T-helper 2 cell treated with Interferon-gamma antibody and Interleukin-4, amounts not matched to agents 5 μg/mL and 100 μg/mL, for 36 hours (primary cell): ENCODE results near the gene DMKN.

Experiments
- DNase-seq: peaks from one replicate; pipeline ENCODE4 v3.0.0; 2021; ENCODE audit warnings: low spot score
- H3K27ac Mint-ChIP-seq: one replicate; pipeline ENCODE4 v1.8.0; 2021; ENCODE audit warnings: mild to moderate bottlenecking, mixed read lengths
- H3K27me3 Mint-ChIP-seq: one replicate; pipeline ENCODE4 v1.8.0; 2021; ENCODE audit warnings: low read depth, mixed read lengths
- H3K36me3 Mint-ChIP-seq: one replicate; pipeline ENCODE4 v1.8.0; 2021; ENCODE audit warnings: low read depth, mixed read lengths
- H3K4me1 Mint-ChIP-seq: one replicate; pipeline ENCODE4 v1.8.0; 2021; ENCODE audit warnings: low read depth, mixed read lengths
- H3K4me3 Mint-ChIP-seq: one replicate; pipeline ENCODE4 v1.8.0; 2022; ENCODE audit warnings: mild to moderate bottlenecking, moderate library complexity, mixed read lengths
- H3K9me3 Mint-ChIP-seq: one replicate; pipeline ENCODE4 v1.8.0; 2021; ENCODE audit warnings: mixed read lengths

Gene DMKN

DNA sequence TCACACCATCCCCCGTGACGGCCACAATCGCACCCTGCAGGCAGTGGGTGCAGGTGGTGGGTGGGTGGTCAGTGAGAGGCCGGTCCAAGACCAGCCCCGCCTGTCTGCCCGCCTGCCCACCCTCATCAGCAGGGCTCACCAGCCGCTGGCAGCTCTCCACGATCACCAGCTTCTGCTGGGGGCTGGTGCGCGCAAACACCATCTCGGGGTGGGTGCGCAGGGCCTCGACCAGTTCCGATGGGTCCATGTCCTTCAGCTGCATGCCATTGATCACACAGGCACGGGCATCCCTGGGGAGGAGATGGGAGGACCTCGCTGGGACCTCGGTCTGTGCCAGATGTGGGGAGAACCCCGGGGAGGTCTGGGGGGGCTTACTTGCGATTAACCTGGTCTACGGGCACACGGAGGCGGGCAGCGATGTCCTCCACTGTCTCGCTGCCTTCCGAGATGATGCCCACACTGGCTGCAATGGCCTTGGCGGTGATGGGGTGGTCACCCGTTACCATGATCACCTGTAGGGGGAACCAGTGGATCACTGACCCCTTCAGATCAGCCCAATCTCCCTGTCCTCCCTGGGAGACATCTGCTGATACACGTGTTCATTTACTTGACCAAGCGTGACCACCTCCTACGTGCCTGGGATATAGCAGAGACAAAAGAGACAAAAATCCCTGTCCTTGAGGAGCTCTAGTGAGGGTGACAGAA, 42.0 kb upstream of the DMKN start:
- DNase-seq, result no peak
- H3K27me3 Mint-ChIP-seq, result peaks cover 20% of the 10 kb centered on the region
- no peaks in the 10 kb centered on the region for H3K9me3 Mint-ChIP-seq
- no peaks in the 10 kb centered on the region for H3K36me3 Mint-ChIP-seq
- H3K4me1 Mint-ChIP-seq, result peaks cover 4% of the 10 kb centered on the region
- H3K27ac Mint-ChIP-seq, result no peak overlapping the region
- H3K4me3 Mint-ChIP-seq, result no peak overlapping the region

- Mint-ChIP-seq H3K4me3 (no peak overlapping the region), H3K27me3 (peaks cover 10% of the 10 kb centered on the region), H3K36me3 (no peaks in the 10 kb centered on the region), H3K4me1 (peaks cover 6% of the 10 kb centered on the region), H3K27ac (peak overlapping the region; percentile 27), H3K9me3 (no peaks in the 10 kb centered on the region)
- DNase-seq, result no peak
Measured at GRCh38 chr19:35554076-35554475, 40.6 kb upstream of the DMKN start.

- Mint-ChIP-seq H3K4me1 (peaks cover 6% of the 10 kb centered on the region), H3K36me3 (no peaks in the 10 kb centered on the region), H3K4me3 (no peak overlapping the region), H3K9me3 (no peaks in the 10 kb centered on the region), H3K27me3 (peaks cover 6% of the 10 kb centered on the region), H3K27ac (no peak overlapping the region)
- DNase-seq, result no peak
Measured at GRCh38 chr19:35553385-35554000, 40.0 kb upstream of the DMKN start.

DNA sequence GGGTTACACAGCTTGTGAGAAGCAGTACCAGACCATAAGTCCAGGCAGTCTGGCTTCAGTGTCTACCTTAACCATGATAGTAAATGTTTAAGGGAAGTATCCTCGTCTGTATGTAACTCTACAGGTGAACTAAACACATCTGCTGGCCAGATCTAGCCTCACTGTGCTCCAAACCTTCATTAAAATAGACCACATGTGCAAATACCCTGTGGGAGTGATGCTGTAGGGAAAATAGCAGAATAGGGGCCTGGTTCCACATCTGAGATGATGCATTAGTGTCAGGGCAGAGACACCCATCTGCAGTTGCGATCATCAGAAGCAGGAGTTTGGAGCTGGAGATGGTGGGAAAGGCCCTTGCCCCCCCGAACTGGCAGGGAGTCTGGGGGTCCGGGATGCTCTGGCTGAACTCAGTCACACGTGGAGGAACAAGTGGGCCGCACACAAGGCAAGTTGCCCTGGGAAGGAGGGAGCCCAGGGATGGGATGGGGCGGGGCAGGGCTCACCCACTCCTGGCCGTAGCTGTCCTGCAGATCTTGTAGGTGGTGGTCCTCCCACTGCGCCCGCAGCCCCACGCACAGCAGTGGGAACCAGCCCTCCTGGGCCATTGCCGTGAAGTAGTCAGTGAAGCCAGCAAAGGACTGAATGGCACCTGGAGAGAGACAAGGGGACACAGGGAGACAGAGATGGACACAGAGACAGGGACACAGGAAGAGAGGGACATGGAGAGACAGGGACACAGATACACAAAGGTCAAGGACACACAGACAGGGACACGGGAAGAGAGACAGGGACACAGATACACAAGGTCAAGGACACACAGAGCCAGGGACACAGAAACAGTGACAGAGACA, 39.3 kb upstream of the DMKN start:
- Mint-ChIP-seq H3K27ac (no peak overlapping the region), H3K36me3 (no peaks in the 10 kb centered on the region), H3K4me1 (peaks cover 5% of the 10 kb centered on the region), H3K9me3 (no peaks in the 10 kb centered on the region), H3K4me3 (no peak overlapping the region), H3K27me3 (peaks cover 4% of the 10 kb centered on the region)
- DNase-seq, result no peak

DNA sequence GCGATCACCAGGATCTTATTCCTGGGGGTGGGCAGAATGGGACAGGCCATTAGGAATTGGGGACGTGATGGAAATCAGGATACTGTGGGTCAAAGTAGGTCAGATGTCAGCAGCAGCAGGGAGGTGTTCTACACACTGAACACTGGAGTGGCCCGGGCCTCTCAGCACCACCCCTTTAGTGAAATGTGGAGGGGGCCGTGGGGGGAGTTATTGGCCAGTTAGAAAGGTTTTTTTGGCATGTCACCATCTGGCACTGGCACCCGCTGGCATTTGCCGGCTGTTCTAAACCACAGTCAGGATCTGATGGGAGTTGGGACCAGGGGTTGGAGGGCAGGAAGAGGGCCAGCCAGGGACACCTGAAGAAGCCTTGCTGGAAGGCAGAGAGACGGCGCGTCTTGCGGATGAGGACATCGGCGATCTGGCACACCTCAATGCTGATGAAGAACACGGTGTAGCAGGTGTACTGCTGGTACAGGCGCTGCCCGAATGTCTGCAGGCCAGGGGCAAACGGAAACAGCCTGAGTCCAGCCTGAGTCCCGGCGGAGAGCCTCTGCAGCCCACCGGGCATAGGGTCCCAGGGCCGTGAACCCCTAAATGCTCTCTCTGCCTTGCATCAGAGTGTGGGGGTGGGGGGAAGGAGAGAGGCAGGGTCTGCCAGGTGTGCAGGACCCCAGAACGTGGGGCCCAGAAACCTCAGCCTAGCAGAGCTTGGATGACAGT, 37.8 kb upstream of the DMKN start:
- H3K27me3 Mint-ChIP-seq, result no peaks in the 10 kb centered on the region
- no peak overlapping the region for H3K4me3 Mint-ChIP-seq
- H3K9me3 Mint-ChIP-seq, result no peaks in the 10 kb centered on the region
- DNase-seq, result no peak
- H3K36me3 Mint-ChIP-seq, result no peaks in the 10 kb centered on the region
- no peak overlapping the region for H3K27ac Mint-ChIP-seq
- H3K4me1 Mint-ChIP-seq, result peaks cover 9% of the 10 kb centered on the region

- Mint-ChIP-seq H3K27me3 (no peaks in the 10 kb centered on the region), H3K9me3 (no peaks in the 10 kb centered on the region), H3K27ac (no peak overlapping the region), H3K4me1 (peaks cover 10% of the 10 kb centered on the region), H3K36me3 (no peaks in the 10 kb centered on the region), H3K4me3 (no peak overlapping the region)
- no peak for DNase-seq
Measured at GRCh38 chr19:35549879-35550523, 36.6 kb upstream of the DMKN start.

- no peaks in the 10 kb centered on the region for H3K36me3 Mint-ChIP-seq
- H3K4me1 Mint-ChIP-seq, result peaks cover 15% of the 10 kb centered on the region
- H3K27me3 Mint-ChIP-seq, result no peaks in the 10 kb centered on the region
- H3K9me3 Mint-ChIP-seq, result no peaks in the 10 kb centered on the region
- peak; percentile 39 for DNase-seq
- peak overlapping the region; percentile 54 for H3K27ac Mint-ChIP-seq
- H3K4me3 Mint-ChIP-seq, result no peak overlapping the region
Measured at GRCh38 chr19:35549174-35549788, 35.8 kb upstream of the DMKN start.

- H3K9me3 Mint-ChIP-seq, result no peaks in the 10 kb centered on the region
- peaks cover 18% of the 10 kb centered on the region for H3K4me1 Mint-ChIP-seq
- H3K27me3 Mint-ChIP-seq, result no peaks in the 10 kb centered on the region
- H3K36me3 Mint-ChIP-seq, result no peaks in the 10 kb centered on the region
- H3K4me3 Mint-ChIP-seq, result peak overlapping the region; percentile 95
- H3K27ac Mint-ChIP-seq, result peak overlapping the region; percentile 92
- DNase-seq, result no peak
Measured at GRCh38 chr19:35546532-35546931, 33.1 kb upstream of the DMKN start.

- peak overlapping the region; percentile 95 for H3K4me3 Mint-ChIP-seq
Measured at GRCh38 chr19:35545855-35546381, 32.5 kb upstream of the DMKN start.

GRCh38 chr19:35545001-35545854, 31.8 kb upstream of the DMKN start, which contains the start of gene TMEM147:
TMEM147 (plus strand) TSS chr19:35545626; CDS start chr19:35545740, 114 bp downstream.
- peaks cover 18% of the 10 kb centered on the region for H3K4me1 Mint-ChIP-seq
- no peaks in the 10 kb centered on the region for H3K27me3 Mint-ChIP-seq
- H3K36me3 Mint-ChIP-seq, result no peaks in the 10 kb centered on the region
- DNase-seq, result peak; percentile 91
- H3K9me3 Mint-ChIP-seq, result no peaks in the 10 kb centered on the region
- H3K27ac Mint-ChIP-seq, result peak within 1 kb of the TSS; percentile 92
- H3K4me3 Mint-ChIP-seq, result peak within 1 kb of the TSS; percentile 95

More at GRCh38 chr19:35545855-35546381, 32.5 kb upstream of the DMKN start:
- Mint-ChIP-seq H3K36me3 (no peaks in the 10 kb centered on the region), H3K4me1 (peaks cover 18% of the 10 kb centered on the region), H3K27me3 (no peaks in the 10 kb centered on the region), H3K27ac (peak overlapping the region; percentile 92), H3K9me3 (no peaks in the 10 kb centered on the region)
- peak; percentile 67 for DNase-seq

GRCh38 chr19:35544110-35544802, 30.8 kb upstream of the DMKN start:
- peaks cover 17% of the 10 kb centered on the region for H3K4me1 Mint-ChIP-seq
- no peak for DNase-seq
- no peaks in the 10 kb centered on the region for H3K9me3 Mint-ChIP-seq

More at GRCh38 chr19:35544110-35544802, 30.8 kb upstream of the DMKN start:
- no peaks in the 10 kb centered on the region for H3K27me3 Mint-ChIP-seq
- no peaks in the 10 kb centered on the region for H3K36me3 Mint-ChIP-seq
- H3K4me3 Mint-ChIP-seq, result peak overlapping the region; percentile 95
- H3K27ac Mint-ChIP-seq, result peak overlapping the region; percentile 85
